Lower lobe of right lung (tissue), 2 donors: ENCODE data around the gene GREM2. TPM values are rescaled to one million over a fixed set of nuclear protein-coding genes. Genes with fewer than 3 reads are reported as not detected.

Source experiments
- ATAC-seq, 2 donors: fragments of 200-7000 bp; cut with Tn5 transposase; one replicate each; pipeline ENCODE4 v1.9.1; 2020 to 2022; ENCODE audit warnings: mild to moderate bottlenecking in 2 of 2, moderate library complexity in 2 of 2
- DNase-seq: peaks from one replicate; pipeline ENCODE4 v3.0.0-alpha.2; 2020
- H3K27ac ChIP-seq: fragments of 200-600 bp; one replicate; pipeline ENCODE4 v1.8.0; 2022
- H3K27me3 ChIP-seq: fragments of 200-600 bp; one replicate; pipeline ENCODE4 v1.8.0; 2022; ENCODE audit warnings: low read depth
- H3K36me3 ChIP-seq: fragments of 200-600 bp; one replicate; pipeline ENCODE4 v1.8.0; 2022; ENCODE audit warnings: mild to moderate bottlenecking
- H3K4me1 ChIP-seq: fragments of 200-600 bp; one replicate; pipeline ENCODE4 v1.8.0; 2022
- H3K4me3 ChIP-seq: fragments of 200-600 bp; one replicate; pipeline ENCODE4 v1.8.0; 2022; ENCODE audit warnings: mild to moderate bottlenecking
- H3K9me3 ChIP-seq: fragments of 200-600 bp; one replicate; pipeline ENCODE4 v1.8.0; 2022
- CTCF ChIP-seq: fragments of 200-600 bp; IDR thresholded peaks from one replicate; pipeline ENCODE4 v1.8.0; 2022; ENCODE audit warnings: antibody characterized with exemption, mild to moderate bottlenecking
- intact Hi-C: fragments of 100-400 bp; cut with DNase I; formaldehyde crosslinking; loops from one replicate; pipeline ENCODE4 v1.11.0; 2022
- total RNA-seq: library from RNA; stranded (reverse); fragmentation: NEBNext Ultra II Directional; extraction: Animal tissue kit (Norgen Biotek cat#: 25700); gene quantifications from one replicate; pipeline ENCODE4 v1.2.1, GENCODE V29; 2021
- donor health status: DM: no; HTN: yes; CAD: no; lungs with severe emphysema.

Gene GREM2
- total RNA-seq, 1 donor from 2014 or later = 0.74 TPM

GRCh38 chr1:240562111-240562590, 49.8 kb downstream of the GREM2 start:
- ATAC-seq = no peak
- H3K27me3 ChIP-seq = no peaks in the 10 kb centered on the region
- H3K4me1 ChIP-seq = no peaks in the 10 kb centered on the region
- DNase-seq = no peak
- H3K9me3 ChIP-seq = no peaks in the 10 kb centered on the region
- H3K36me3 ChIP-seq = no peaks in the 10 kb centered on the region
- H3K4me3 ChIP-seq = no peak overlapping the region
- intact Hi-C loops = no loop called here
- TF ChIP-seq CTCF = no peak
- no peak overlapping the region for H3K27ac ChIP-seq

- no peak for DNase-seq
- Histone ChIP-seq H3K27ac (no peak overlapping the region), H3K36me3 (no peaks in the 10 kb centered on the region), H3K4me1 (no peaks in the 10 kb centered on the region), H3K9me3 (no peaks in the 10 kb centered on the region), H3K4me3 (no peak overlapping the region), H3K27me3 (no peaks in the 10 kb centered on the region)
- intact Hi-C loops = no loop called here
- TF ChIP-seq CTCF = no peak
- ATAC-seq = no peak
These were observed 52.2 kb downstream of the GREM2 start for GRCh38 chr1:240559781-240560180.

- no peak for TF ChIP-seq CTCF
These were observed 56.4 kb downstream of the GREM2 start for GRCh38 chr1:240555524-240555923.

DNA sequence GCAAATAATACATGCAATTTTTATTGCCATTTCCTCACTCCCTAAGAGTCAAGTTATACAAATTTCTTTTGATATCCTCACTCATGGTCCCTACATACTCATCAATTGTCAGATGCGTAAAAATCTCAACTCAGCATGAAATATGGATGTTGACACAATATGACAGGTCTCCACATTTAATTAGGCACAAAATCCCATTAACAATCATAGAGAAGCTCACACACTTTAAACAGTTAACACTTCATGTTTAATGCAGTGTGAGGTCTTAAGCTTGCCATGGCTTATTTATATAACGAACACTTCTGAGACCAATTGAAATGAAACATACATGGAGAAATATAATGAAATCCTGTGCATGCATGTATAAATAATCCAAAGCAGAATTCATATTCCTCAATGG, 58.6 kb downstream of the GREM2 start:
- intact Hi-C loops = no loop called here
- no peaks in the 10 kb centered on the region for H3K36me3 ChIP-seq
- TF ChIP-seq CTCF = no peak
- H3K4me1 ChIP-seq = no peaks in the 10 kb centered on the region
- no peak overlapping the region for H3K4me3 ChIP-seq
- no peaks in the 10 kb centered on the region for H3K27me3 ChIP-seq
- DNase-seq (no peak), ATAC-seq (no peak)
- no peak overlapping the region for H3K27ac ChIP-seq
- H3K9me3 ChIP-seq = no peaks in the 10 kb centered on the region

More at GRCh38 chr1:240555524-240555923, 56.4 kb downstream of the GREM2 start:
- DNase-seq (no peak), ATAC-seq (no peak)
- Histone ChIP-seq H3K27me3 (no peaks in the 10 kb centered on the region), H3K9me3 (no peaks in the 10 kb centered on the region), H3K27ac (no peak overlapping the region), H3K4me1 (no peaks in the 10 kb centered on the region), H3K36me3 (no peaks in the 10 kb centered on the region), H3K4me3 (no peak overlapping the region)
- intact Hi-C loops = no loop called here

- no peaks in the 10 kb centered on the region for H3K4me1 ChIP-seq
- DNase-seq (no peak), ATAC-seq (no peak)
- intact Hi-C loops = no loop called here
- H3K27ac ChIP-seq = no peak overlapping the region
- H3K9me3 ChIP-seq = no peaks in the 10 kb centered on the region
- no peaks in the 10 kb centered on the region for H3K27me3 ChIP-seq
- no peak overlapping the region for H3K4me3 ChIP-seq
- H3K36me3 ChIP-seq = no peaks in the 10 kb centered on the region
- no peak for TF ChIP-seq CTCF
These were observed 72.1 kb downstream of the GREM2 start for GRCh38 chr1:240539769-240540414.
